Testis (tissue), 2 donors: ENCODE measurements around the gene EOGT.

ENCODE experiments used
- POLR2A ChIP-seq: fragments of 450-650 bp; IDR thresholded peaks from one replicate; pipeline ENCODE4 v1.6.1; 2017; ENCODE audit warnings: antibody characterized with exemption, mild to moderate bottlenecking, moderate library complexity
- TF ChIP-seq, protein P1 (sequence below), 3 experiments: fragments of 450-650 bp in 2 of 3; fragments of 200-600 bp in 1 of 3; sonication (generic) in 1 of 3; IDR thresholded peaks; one replicate each; pipeline ENCODE4 v1.5.1; 2016 to 2019; ENCODE audit warnings: antibody characterized with exemption in 3 of 3, mild to moderate bottlenecking in 2 of 3, moderate library complexity in 1 of 3

DNA sequence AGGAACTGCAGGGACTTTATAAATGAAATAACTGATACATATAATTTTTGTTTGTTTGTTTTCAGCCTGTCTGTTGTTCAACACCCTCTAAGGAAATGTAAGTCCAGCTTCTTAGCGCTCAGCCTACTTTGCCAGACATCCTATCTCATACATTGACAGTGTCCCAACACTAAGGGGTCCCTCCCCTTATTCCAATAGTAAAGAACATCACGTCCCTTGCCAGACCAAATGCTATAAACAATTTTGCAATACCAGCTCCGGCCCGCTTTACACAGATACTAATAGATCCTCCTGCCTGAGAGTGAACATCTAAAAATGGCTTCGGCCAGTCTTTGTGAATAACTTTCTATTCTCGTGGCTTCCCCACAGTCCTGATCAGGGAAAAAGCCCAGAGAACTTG is 76.6 kb downstream of the EOGT start:
- TF ChIP-seq, protein P1, sequence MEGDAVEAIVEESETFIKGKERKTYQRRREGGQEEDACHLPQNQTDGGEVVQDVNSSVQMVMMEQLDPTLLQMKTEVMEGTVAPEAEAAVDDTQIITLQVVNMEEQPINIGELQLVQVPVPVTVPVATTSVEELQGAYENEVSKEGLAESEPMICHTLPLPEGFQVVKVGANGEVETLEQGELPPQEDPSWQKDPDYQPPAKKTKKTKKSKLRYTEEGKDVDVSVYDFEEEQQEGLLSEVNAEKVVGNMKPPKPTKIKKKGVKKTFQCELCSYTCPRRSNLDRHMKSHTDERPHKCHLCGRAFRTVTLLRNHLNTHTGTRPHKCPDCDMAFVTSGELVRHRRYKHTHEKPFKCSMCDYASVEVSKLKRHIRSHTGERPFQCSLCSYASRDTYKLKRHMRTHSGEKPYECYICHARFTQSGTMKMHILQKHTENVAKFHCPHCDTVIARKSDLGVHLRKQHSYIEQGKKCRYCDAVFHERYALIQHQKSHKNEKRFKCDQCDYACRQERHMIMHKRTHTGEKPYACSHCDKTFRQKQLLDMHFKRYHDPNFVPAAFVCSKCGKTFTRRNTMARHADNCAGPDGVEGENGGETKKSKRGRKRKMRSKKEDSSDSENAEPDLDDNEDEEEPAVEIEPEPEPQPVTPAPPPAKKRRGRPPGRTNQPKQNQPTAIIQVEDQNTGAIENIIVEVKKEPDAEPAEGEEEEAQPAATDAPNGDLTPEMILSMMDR (IDR thresholded peaks at IDR 0.05): no peak
- no peak for TF ChIP-seq POLR2A
